ENCODE results near the gene ATP5F1C. TPM values are rescaled to one million over a fixed set of nuclear protein-coding genes. Genes with fewer than 3 reads are reported as not detected.
A peak's percentile ranks its signal among the peaks of the same experiment; 100 is the strongest.
"Not testable (repeated sequence)": the region's sequence is repeated elsewhere in the genome, so short reads cannot be mapped to it uniquely, and the experiment has no call there.

ATP5F1C gene
- 295 TPM for total RNA-seq

DNA sequence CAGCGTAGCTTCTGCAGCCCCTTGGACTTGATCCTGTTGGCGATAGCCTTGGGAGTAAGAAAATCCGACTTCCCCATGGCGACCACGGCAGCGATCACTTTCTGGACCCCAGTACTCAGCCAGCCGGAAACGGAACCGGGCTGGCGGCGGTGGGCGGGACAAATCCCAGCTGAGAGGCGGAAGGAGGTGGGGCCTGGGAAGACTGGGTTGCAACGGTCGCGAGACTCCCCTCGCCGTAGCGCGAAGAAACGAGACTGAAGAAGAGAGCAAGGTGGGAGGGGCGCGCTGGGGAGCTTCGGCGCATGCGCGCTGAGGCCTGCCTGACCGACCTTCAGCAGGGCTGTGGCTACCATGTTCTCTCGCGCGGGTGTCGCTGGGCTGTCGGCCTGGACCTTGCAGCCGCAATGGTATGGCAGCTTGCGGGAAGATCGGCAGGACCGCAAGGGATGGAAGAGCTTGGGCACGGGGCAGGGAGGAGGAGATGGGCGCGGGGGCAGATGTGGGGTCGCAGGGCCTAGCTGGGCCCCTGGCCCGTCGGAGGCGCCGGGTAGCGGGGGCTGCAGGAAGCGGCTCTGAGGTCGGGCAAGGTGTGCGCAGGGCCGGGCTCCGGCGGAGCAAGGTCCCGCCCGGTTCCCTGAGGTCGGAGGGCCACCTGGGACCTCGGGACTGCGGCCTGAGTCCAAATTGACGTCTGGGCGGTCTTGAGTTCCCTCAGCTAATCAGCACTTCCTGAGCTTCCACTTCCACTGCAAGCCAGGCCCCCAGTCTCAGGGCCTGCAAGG is at the start of gene ATP5F1C, which contains the start of gene KIN:
ATP5F1C (plus strand) TSS at position 321 of the 782 bp plus-strand sequence; CDS start at position 352, 31 bp downstream.
KIN (minus strand) TSS at position 137 of the 782 bp plus-strand sequence; CDS start at position 77, 60 bp downstream.
- H3K9ac ChIP-seq (ENCODE audit: low read depth in 1 of 3, low read length in 3 of 3): peak within 1 kb of the TSS; percentile 93 to 99 (median 97)
- peak within 1 kb of the TSS; percentile 92 for H3K27ac ChIP-seq (ENCODE audit: low read depth, low read length)
- H3K9me3 ChIP-seq (ENCODE audit: control insufficient read depth in 3 of 3, low read length in 3 of 3): no peaks in the 10 kb centered on the region
- peaks cover 0 to 6% (median 0%) of the 10 kb centered on the region in 3 donors for H3K36me3 ChIP-seq (ENCODE audit: control insufficient read depth in 3 of 3, insufficient read depth in 3 of 3, low read length in 3 of 3)
- H3K4me1 ChIP-seq (ENCODE audit: control insufficient read depth in 3 of 3, insufficient read depth in 3 of 3, low read length in 3 of 3): peaks cover 26 to 46% (median 27%) of the 10 kb centered on the region in 3 donors
- H3K4me3 ChIP-seq (ENCODE audit: low read length in 3 of 3): peak within 1 kb of the TSS; percentile 97 to 99 (median 98)
- no peaks in the 10 kb centered on the region for H3K27me3 ChIP-seq (ENCODE audit: control insufficient read depth in 3 of 3, insufficient read depth in 3 of 3, low read length in 3 of 3)

DNA sequence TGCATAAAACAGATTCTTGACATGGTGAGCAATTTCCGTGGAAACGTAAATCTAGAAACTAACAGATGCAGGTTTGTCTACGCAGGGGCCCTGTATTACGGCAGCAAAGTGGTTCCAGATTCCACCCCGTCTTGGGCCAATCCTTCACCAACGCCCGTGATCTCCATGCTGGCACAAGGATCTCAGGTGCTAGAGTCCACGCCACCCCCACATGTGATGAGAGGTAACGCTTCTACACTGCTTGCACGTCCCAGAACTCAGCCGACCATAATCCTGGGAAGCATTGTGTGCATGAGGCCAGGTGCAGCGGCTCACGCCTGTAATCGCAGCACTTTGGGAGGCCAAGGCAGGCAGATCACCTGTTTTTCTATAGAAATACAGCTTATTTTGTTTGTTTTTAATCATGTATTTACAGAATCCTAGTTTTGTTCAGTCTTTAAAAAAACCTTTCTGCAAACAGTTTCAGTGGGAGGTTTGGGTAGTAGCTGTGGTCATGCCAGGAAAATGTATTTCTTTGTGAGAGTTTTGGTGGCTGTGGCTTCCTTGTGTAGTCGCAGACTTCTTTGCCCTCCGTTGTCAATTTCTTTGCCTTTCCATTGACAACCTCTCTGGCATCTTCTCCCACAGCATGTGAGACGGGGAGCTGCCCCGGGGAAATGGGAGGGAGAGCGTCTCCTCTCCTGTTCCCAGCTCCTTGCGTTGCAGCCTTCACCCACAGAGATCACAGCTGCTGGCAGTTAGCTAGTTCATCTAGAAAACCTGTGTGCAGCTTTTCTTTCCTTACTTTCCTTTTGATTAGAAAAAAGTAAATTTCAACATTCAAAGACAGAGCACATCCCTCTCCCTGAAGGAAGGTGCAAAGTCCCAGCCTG is 49.2 kb upstream of the ATP5F1C start:
- Histone ChIP-seq H3K27ac (ENCODE audit: low read depth, low read length) (no peak overlapping the region), H3K9me3 (ENCODE audit: control insufficient read depth in 3 of 3, low read length in 3 of 3) (no peaks in the 10 kb centered on the region), H3K27me3 (ENCODE audit: control insufficient read depth in 3 of 3, insufficient read depth in 3 of 3, low read length in 3 of 3) (no peaks in the 10 kb centered on the region), H3K36me3 (ENCODE audit: control insufficient read depth in 3 of 3, insufficient read depth in 3 of 3, low read length in 3 of 3) (no peaks in the 10 kb centered on the region), H3K9ac (ENCODE audit: low read depth in 1 of 3, low read length in 3 of 3) (no peak overlapping the region), H3K4me3 (ENCODE audit: low read length in 3 of 3) (no peak overlapping the region), H3K4me1 (ENCODE audit: control insufficient read depth in 3 of 3, insufficient read depth in 3 of 3, low read length in 3 of 3) (no peaks in the 10 kb centered on the region)

DNA sequence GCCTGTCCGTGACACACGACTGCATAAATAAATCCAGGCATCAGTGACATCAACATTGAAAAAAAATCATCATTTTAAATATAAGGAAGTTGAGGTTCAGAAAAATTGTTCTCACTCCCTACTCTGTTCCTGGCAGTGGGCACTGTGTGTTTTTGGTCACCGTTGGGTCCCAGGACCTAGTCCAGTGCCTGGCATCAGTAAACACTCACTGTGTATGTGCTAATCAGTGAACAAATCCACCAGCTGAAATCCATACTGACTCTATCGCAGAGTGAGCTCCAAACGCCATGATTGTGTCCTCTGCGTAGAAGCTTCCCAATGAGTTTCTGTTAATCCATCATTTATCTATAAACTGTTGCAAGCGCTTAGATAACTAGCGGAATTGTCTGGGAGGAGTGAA is 43.7 kb upstream of the ATP5F1C start:
- Histone ChIP-seq H3K4me3 (ENCODE audit: low read length in 3 of 3) (no peak overlapping the region), H3K9me3 (ENCODE audit: control insufficient read depth in 3 of 3, low read length in 3 of 3) (no peaks in the 10 kb centered on the region), H3K27me3 (ENCODE audit: control insufficient read depth in 3 of 3, insufficient read depth in 3 of 3, low read length in 3 of 3) (no peaks in the 10 kb centered on the region), H3K9ac (ENCODE audit: low read depth in 1 of 3, low read length in 3 of 3) (no peak overlapping the region), H3K4me1 (ENCODE audit: control insufficient read depth in 3 of 3, insufficient read depth in 3 of 3, low read length in 3 of 3) (no peaks in the 10 kb centered on the region), H3K27ac (ENCODE audit: low read depth, low read length) (no peak overlapping the region), H3K36me3 (ENCODE audit: control insufficient read depth in 3 of 3, insufficient read depth in 3 of 3, low read length in 3 of 3) (no peaks in the 10 kb centered on the region)

DNA sequence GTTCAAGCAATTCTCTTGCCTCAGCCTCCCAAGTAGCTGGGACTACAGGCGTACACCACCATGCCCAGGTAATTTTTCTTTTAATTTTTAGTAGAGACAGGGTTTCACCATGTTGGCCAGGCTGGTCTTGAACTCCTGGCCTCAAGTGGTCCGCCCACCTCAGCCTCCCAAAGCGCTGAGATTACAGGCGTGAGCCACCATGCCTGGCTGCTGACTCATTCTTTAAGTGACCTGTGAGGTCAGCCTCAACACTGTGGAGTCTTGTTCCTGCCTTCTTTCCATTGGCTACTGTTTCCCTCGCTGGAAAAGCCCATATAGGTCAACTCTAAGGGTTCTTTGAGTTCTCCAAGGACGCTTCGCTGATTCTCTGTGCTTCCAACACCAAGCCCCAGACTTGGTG is 39.3 kb upstream of the ATP5F1C start:
- peaks cover 7 to 16% (median 10%) of the 10 kb centered on the region in 3 donors for H3K36me3 ChIP-seq (ENCODE audit: control insufficient read depth in 3 of 3, insufficient read depth in 3 of 3, low read length in 3 of 3)
- not testable (repeated sequence) for H3K27ac ChIP-seq (ENCODE audit: low read depth, low read length); H3K4me1 ChIP-seq (ENCODE audit: control insufficient read depth in 3 of 3, insufficient read depth in 3 of 3, low read length in 3 of 3); H3K9ac ChIP-seq (ENCODE audit: low read depth in 1 of 3, low read length in 3 of 3); H3K9me3 ChIP-seq (ENCODE audit: control insufficient read depth in 3 of 3, low read length in 3 of 3); H3K27me3 ChIP-seq (ENCODE audit: control insufficient read depth in 3 of 3, insufficient read depth in 3 of 3, low read length in 3 of 3); H3K4me3 ChIP-seq (ENCODE audit: low read length in 3 of 3)

DNA sequence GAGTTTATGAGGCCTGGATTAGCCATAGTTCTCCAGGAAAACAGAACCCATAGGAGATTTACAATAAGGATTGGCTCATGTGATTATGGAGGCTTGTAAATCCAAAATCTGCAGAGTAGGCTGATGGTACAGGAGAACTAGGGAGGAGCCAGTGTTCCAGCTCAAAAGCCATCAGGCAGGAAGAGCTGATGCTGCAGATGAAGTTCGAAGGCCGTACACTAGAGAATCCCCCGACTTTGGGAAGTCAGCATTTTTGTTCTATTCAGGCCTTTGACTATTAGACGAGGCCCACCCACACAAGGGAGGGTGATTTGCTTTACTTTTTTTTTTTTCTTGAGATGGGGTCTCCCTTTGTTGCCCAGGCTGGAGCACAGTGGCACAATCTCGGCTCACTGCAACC is 37.8 kb upstream of the ATP5F1C start:
- H3K36me3 ChIP-seq (ENCODE audit: control insufficient read depth in 3 of 3, insufficient read depth in 3 of 3, low read length in 3 of 3): peaks cover 10 to 25% (median 18%) of the 10 kb centered on the region in 3 donors

DNA sequence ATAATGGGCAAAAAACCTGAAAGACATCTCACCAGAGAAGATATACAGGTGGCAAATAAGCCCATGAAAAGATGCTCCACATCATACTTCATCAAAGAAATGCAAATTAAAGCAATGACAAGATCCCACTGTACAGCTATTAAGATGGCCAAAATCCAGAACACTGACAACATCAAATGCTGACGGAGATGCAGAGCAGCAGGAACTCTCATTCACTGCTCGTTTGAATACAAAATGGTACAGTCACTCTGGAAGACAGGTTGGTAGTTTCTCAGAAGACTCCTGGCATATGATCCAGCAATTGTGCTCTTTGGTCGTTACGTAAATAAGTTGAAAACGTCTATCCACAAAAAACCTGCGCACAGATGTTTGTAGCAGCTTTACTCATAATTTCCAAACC is 35.7 kb upstream of the ATP5F1C start:
- Histone ChIP-seq H3K27ac (ENCODE audit: low read depth, low read length) (no peak overlapping the region), H3K9ac (ENCODE audit: low read depth in 1 of 3, low read length in 3 of 3) (no peak overlapping the region), H3K9me3 (ENCODE audit: control insufficient read depth in 3 of 3, low read length in 3 of 3) (no peaks in the 10 kb centered on the region), H3K4me3 (ENCODE audit: low read length in 3 of 3) (no peak overlapping the region), H3K36me3 (ENCODE audit: control insufficient read depth in 3 of 3, insufficient read depth in 3 of 3, low read length in 3 of 3) (peaks cover 16 to 38% (median 28%) of the 10 kb centered on the region in 3 donors), H3K27me3 (ENCODE audit: control insufficient read depth in 3 of 3, insufficient read depth in 3 of 3, low read length in 3 of 3) (no peaks in the 10 kb centered on the region), H3K4me1 (ENCODE audit: control insufficient read depth in 3 of 3, insufficient read depth in 3 of 3, low read length in 3 of 3) (no peaks in the 10 kb centered on the region)

More for the DNA sequence above, 37.8 kb upstream of the ATP5F1C start:
- H3K4me3 ChIP-seq (ENCODE audit: low read length in 3 of 3): no peak overlapping the region
- no peaks in the 10 kb centered on the region for H3K4me1 ChIP-seq (ENCODE audit: control insufficient read depth in 3 of 3, insufficient read depth in 3 of 3, low read length in 3 of 3)
- H3K9ac ChIP-seq (ENCODE audit: low read depth in 1 of 3, low read length in 3 of 3): no peak overlapping the region
- H3K27ac ChIP-seq (ENCODE audit: low read depth, low read length): no peak overlapping the region
- no peaks in the 10 kb centered on the region for H3K9me3 ChIP-seq (ENCODE audit: control insufficient read depth in 3 of 3, low read length in 3 of 3)
- no peaks in the 10 kb centered on the region for H3K27me3 ChIP-seq (ENCODE audit: control insufficient read depth in 3 of 3, insufficient read depth in 3 of 3, low read length in 3 of 3)

DNA sequence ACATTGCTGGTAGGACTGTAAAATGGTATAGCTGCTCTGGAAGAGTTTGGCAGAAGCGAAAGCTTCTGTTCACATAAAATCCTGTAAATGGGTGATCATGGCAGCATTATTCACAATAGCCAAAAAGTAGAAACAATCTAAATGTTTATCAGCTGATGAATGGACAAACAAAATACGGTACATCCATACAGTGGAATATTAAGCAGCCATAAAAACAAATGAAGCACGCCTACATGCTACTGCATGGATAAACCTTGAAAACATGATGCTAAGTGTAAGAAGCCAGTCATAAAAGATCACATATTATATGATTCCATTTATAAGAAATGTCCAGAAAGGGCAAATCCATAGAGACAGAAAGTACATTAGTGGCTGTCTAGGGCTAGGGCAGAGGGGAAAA is 32.9 kb upstream of the ATP5F1C start:
- Histone ChIP-seq H3K27me3 (ENCODE audit: control insufficient read depth in 3 of 3, insufficient read depth in 3 of 3, low read length in 3 of 3) (no peaks in the 10 kb centered on the region), H3K27ac (ENCODE audit: low read depth, low read length) (no peak overlapping the region), H3K36me3 (ENCODE audit: control insufficient read depth in 3 of 3, insufficient read depth in 3 of 3, low read length in 3 of 3) (peaks cover 18 to 52% (median 38%) of the 10 kb centered on the region in 3 donors), H3K4me3 (ENCODE audit: low read length in 3 of 3) (no peak overlapping the region), H3K9me3 (ENCODE audit: control insufficient read depth in 3 of 3, low read length in 3 of 3) (no peaks in the 10 kb centered on the region), H3K9ac (ENCODE audit: low read depth in 1 of 3, low read length in 3 of 3) (no peak overlapping the region), H3K4me1 (ENCODE audit: control insufficient read depth in 3 of 3, insufficient read depth in 3 of 3, low read length in 3 of 3) (no peaks in the 10 kb centered on the region)

DNA sequence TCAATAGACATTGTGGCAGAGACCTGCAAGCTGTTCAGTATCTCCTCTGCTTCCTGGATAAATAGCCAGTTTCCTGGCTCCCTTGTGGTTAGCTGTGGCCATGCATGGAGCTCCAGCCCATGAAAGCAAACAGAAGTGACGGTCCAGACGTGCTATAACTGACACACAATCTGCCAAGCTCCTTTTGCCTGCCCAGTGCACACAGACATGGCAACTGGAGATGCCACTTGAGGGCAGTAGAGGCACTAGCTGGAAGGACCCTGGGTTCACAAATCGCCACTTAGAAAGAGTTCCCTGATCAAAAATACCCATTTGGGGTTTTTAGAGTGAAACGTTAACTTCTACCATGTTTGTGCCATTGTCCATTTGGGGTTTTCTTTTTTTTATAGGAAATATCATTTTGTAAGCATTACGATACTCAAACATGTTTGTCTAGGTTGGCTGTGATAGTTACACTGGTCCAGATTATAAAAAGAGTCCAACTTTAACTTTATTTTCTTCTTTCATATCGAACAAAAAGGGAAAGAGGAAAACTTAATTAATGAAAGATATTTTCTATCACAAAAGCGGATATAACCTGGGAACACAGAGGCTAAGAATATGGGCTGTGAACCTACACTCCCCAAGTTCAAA is 31.5 kb upstream of the ATP5F1C start:
- no peaks in the 10 kb centered on the region for H3K9me3 ChIP-seq (ENCODE audit: control insufficient read depth in 3 of 3, low read length in 3 of 3)
- H3K4me3 ChIP-seq (ENCODE audit: low read length in 3 of 3): no peak overlapping the region
- no peaks in the 10 kb centered on the region for H3K4me1 ChIP-seq (ENCODE audit: control insufficient read depth in 3 of 3, insufficient read depth in 3 of 3, low read length in 3 of 3)
- peaks cover 23 to 63% (median 44%) of the 10 kb centered on the region in 3 donors for H3K36me3 ChIP-seq (ENCODE audit: control insufficient read depth in 3 of 3, insufficient read depth in 3 of 3, low read length in 3 of 3)
- no peak overlapping the region for H3K27ac ChIP-seq (ENCODE audit: low read depth, low read length)
- H3K9ac ChIP-seq (ENCODE audit: low read depth in 1 of 3, low read length in 3 of 3): no peak overlapping the region
- H3K27me3 ChIP-seq (ENCODE audit: control insufficient read depth in 3 of 3, insufficient read depth in 3 of 3, low read length in 3 of 3): no peaks in the 10 kb centered on the region

DNA sequence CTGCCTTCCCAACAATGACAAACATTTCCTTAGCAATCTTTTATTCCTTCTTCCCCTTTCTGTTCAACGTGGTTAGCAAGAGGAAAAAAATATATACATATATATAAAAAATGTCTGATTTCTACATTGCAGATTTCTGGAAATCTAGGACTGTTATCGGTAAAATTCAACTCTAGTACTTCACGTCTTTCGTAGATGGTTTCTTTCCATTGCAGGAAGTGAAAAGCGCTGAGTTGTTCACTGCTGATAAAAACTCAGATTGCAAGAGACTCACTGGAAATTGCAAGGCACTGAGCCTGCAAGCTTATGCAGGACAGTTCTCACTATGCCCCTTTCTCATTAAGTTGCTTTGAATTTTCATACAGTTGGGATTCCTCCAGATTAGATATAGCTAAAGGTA is 24.0 kb upstream of the ATP5F1C start:
- H3K4me3 ChIP-seq (ENCODE audit: low read length in 3 of 3): no peak overlapping the region
- H3K27me3 ChIP-seq (ENCODE audit: control insufficient read depth in 3 of 3, insufficient read depth in 3 of 3, low read length in 3 of 3): no peaks in the 10 kb centered on the region
- peaks cover 33 to 50% (median 44%) of the 10 kb centered on the region in 3 donors for H3K36me3 ChIP-seq (ENCODE audit: control insufficient read depth in 3 of 3, insufficient read depth in 3 of 3, low read length in 3 of 3)
- H3K9ac ChIP-seq (ENCODE audit: low read depth in 1 of 3, low read length in 3 of 3): no peak overlapping the region
- H3K9me3 ChIP-seq (ENCODE audit: control insufficient read depth in 3 of 3, low read length in 3 of 3): no peaks in the 10 kb centered on the region
- no peaks in the 10 kb centered on the region for H3K4me1 ChIP-seq (ENCODE audit: control insufficient read depth in 3 of 3, insufficient read depth in 3 of 3, low read length in 3 of 3)
- H3K27ac ChIP-seq (ENCODE audit: low read depth, low read length): no peak overlapping the region

All from skeletal muscle tissue (tissue), 4 donors.